Fibroblast of pulmonary artery (primary cell): ENCODE data around the gene CCDC6.

ENCODE experiments used
- DNase-seq: peaks from one replicate; pipeline ENCODE4 v3.0.0-alpha.2; 2010; ENCODE audit warnings: low read depth
- H3K4me3 ChIP-seq: replicated peaks from 2 replicates; pipeline ENCODE4 v1.5.1; 2011; ENCODE audit warnings: low read depth, mild to moderate bottlenecking, control low read depth, low read length, moderate library complexity
- TF ChIP-seq, protein P1 (sequence below): IDR thresholded peaks from 2 replicates; pipeline ENCODE4 v1.5.1; 2011; ENCODE audit warnings: mild to moderate bottlenecking, control low read depth, low read length, inconsistent platforms; ENCODE audit errors: missing control alignments

CCDC6 gene

DNA sequence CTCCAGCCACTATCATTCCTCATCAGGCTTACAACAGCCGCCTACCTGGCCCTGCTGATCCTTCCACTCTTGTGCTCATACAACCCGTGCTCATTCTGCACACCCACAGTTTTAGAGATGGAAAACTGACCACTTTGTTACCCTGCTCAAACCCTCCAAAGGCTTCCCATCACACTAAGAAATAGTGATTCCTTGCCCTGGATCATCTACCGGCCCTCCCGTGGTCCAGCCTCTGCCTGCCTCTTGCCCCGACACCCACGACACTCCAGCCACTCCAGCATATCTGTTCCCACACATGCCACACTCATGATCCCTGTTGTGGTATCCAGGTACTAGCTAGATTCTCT is 36.8 kb downstream of the CCDC6 start:
- no peak overlapping the region for H3K4me3 ChIP-seq
- TF ChIP-seq, protein P1, sequence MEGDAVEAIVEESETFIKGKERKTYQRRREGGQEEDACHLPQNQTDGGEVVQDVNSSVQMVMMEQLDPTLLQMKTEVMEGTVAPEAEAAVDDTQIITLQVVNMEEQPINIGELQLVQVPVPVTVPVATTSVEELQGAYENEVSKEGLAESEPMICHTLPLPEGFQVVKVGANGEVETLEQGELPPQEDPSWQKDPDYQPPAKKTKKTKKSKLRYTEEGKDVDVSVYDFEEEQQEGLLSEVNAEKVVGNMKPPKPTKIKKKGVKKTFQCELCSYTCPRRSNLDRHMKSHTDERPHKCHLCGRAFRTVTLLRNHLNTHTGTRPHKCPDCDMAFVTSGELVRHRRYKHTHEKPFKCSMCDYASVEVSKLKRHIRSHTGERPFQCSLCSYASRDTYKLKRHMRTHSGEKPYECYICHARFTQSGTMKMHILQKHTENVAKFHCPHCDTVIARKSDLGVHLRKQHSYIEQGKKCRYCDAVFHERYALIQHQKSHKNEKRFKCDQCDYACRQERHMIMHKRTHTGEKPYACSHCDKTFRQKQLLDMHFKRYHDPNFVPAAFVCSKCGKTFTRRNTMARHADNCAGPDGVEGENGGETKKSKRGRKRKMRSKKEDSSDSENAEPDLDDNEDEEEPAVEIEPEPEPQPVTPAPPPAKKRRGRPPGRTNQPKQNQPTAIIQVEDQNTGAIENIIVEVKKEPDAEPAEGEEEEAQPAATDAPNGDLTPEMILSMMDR, result no peak
- DNase-seq, result no peak

DNA sequence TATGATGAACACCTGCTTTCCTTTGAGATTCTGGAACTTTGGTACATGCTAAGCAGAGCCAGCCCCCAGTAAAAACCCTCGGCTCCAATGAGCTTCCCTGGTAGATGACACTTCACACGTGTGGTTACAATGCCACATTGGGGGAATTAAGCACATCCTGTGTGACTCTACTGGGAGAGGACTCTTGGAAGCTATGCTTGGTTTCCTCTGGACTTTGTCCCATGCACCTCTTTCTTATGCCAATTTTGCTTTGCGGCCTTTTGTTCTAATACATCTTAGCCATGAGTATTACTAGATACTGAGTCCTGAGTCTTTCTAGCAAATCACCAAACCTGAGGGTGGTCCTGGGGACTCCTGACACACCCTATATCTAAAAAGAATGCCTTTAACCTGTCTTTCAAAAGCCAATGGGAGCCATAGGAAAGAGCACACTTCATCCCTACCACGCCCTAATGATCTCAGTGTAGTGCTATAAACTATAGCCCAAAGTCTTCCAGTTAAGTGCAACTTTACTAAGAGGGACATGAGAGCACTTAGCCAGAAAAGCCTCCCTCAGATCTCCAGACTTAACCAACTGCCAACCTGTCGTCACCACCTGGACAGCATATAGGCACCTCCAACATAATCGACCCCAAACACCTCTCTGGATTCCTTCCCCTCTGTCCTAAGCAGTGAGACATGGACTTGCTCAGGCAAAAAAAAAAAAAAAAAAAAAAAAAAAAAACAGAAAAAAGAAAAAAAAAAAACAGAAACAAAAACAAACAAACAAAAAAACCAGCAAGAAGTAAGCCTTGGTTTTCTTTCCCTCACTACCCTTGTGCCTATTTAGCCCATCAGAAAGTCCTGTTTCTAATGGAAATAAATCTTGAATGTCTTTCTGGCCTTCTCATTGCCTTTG is 37.4 kb downstream of the CCDC6 start:
- no peak for DNase-seq
- no peak overlapping the region for H3K4me3 ChIP-seq
- TF ChIP-seq, protein P1, result no peak

DNA sequence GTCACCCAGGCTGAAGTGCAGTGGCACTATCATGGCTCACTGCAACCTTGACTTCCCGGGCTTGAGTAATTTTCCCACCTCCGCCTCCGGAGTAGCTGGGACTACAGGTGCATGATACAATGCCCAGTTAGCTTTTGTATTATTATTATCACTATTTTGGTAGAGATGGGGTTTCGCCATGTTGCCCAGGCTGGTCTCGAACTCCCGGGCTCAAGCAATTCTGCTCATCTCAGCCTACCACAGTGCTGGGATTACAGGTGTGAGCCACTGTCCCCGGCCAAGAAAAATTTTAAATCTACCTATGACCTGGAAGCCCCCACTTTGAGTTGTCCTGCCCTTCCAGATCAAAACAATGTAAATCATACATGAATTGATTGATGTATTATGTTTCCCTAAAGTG is 38.8 kb downstream of the CCDC6 start:
- TF ChIP-seq, protein P1, result no peak
- H3K4me3 ChIP-seq, result no peak overlapping the region
- DNase-seq, result no peak

DNA sequence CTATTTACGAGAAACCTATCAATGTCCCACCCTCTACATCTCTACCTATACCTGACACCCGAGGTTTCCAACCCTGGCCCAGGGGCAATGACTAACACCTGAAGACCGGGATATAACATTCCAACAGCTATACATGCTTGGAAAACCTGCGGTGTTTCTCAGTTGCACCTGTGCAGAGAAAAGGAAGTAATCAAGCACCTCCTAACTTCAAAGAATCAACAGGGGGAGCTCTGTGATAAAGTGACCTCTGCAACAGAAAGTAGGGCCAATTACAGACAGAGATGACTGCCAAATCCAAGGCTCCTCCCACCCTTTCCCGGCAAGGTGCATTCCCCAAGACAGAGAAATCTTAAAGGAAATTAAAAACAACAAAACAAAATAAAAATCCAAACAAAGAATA is 41.3 kb downstream of the CCDC6 start:
- TF ChIP-seq, protein P1, result peak; percentile 21
- peak; percentile 33 for DNase-seq
- no peak overlapping the region for H3K4me3 ChIP-seq

DNA sequence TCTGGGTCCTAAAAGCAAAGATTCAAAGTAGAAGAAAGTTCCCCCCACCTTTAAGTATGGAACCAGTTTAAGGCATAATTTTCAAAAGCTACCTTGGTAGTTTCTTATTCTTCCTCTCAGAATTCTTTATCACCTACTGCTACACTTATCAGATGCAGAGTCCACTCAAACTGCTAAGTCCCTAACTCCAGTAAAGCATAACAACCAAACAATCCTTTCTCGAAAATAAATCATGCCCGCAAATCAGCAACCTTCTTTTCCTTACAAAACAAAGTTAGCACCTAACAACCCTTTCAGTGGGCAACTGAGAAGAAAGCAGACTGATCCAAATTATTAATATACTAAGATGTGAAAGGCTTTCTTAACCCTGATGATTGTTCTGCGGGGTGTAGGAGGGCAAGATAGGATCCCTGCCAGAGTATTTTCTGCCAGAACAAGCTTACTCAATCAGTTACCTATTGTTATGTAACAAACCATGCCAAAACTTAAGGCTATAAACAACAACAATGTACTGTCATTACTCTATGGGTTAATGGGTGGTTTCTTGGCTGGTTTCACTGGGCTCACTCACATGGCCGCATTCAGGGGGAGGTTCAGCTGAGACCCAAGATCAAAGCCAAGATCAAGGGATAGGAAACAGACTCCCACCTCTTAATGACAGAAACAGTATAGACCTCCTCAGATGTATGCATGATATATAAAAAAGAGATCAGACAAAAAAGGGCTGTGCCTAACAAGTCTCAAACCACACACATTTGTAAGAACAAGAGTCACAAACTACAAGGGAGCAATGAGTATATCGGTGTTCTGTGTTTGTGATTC is 42.0 kb downstream of the CCDC6 start:
- H3K4me3 ChIP-seq, result no peak overlapping the region
- DNase-seq, result no peak
- TF ChIP-seq, protein P1, result no peak

DNA sequence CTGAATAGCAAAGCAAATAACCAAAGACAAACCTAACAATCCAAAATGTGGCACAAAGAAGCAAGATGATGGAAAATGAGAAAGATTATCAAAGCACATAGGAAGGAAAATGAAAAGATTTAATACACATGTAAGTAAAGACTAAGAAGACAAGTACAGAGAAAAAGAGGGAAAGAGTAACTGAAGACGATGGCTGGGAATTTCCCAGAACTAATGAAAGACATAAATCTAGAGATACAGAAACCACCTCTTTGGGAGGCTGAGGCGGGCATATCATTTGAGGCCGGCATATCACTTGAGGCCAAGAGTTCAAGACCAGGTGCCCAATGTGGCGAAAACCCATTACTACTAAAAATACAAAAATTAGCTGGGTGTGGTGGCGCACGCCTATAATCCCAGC is 46.8 kb downstream of the CCDC6 start:
- TF ChIP-seq, protein P1, result no peak
- DNase-seq, result no peak
- H3K4me3 ChIP-seq, result no peak overlapping the region

GRCh38 chr10:59857921-59858320 is 48.4 kb downstream of the CCDC6 start:
- TF ChIP-seq, protein P1, result no peak
- no peak for DNase-seq
- no peak overlapping the region for H3K4me3 ChIP-seq
